Fibroblast of the aortic adventitia (primary cell): ENCODE results near the gene LTBP1. TPM values are rescaled to one million over a fixed set of nuclear protein-coding genes. Genes with fewer than 3 reads are reported as not detected.
A peak's percentile ranks its signal among the peaks of the same experiment; 100 is the strongest.

ENCODE experiments used
- DNase-seq: peaks from one replicate; pipeline ENCODE4 v3.0.0-alpha.2; 2010; ENCODE audit warnings: low read depth
- H3K4me3 ChIP-seq: 2 replicates; pipeline ENCODE4 v1.5.1; 2011; ENCODE audit warnings: low read depth, mild to moderate bottlenecking, control low read depth, low read length, moderate library complexity
- CTCF ChIP-seq: IDR thresholded peaks from 2 replicates; pipeline ENCODE4 v1.5.1; 2011; ENCODE audit warnings: mild to moderate bottlenecking, low read length, control low read depth, inconsistent platforms; ENCODE audit not compliant: insufficient read depth
- total RNA-seq: library from RNA; depleted of rRNA; stranded (reverse); fragments of >200 nt; gene quantifications from 2 replicates; pipeline ENCODE4 v1.2.3, GENCODE V29; 2012; ENCODE audit warnings: low replicate concordance

LTBP1 gene
- total RNA-seq, 1 donor: 947 TPM

- no peak for TF ChIP-seq CTCF
- no peak for DNase-seq
- no peak overlapping the region for H3K4me3 ChIP-seq
Observed at GRCh38 chr2:33024758-33025157, 78.0 kb downstream of the LTBP1 start.

GRCh38 chr2:33029459-33029858, 82.7 kb downstream of the LTBP1 start:
- H3K4me3 ChIP-seq: no peak overlapping the region
- TF ChIP-seq CTCF: no peak
- DNase-seq: no peak

- no peak for DNase-seq
- no peak overlapping the region for H3K4me3 ChIP-seq
- TF ChIP-seq CTCF: no peak
Observed at GRCh38 chr2:33029926-33030325, 83.2 kb downstream of the LTBP1 start.

- no peak overlapping the region for H3K4me3 ChIP-seq
- DNase-seq: no peak
- TF ChIP-seq CTCF: no peak
Observed at GRCh38 chr2:33030326-33030725, 83.6 kb downstream of the LTBP1 start.

GRCh38 chr2:33032245-33032644, 85.5 kb downstream of the LTBP1 start:
- no peak for TF ChIP-seq CTCF
- H3K4me3 ChIP-seq: no peak overlapping the region
- DNase-seq: no peak

- H3K4me3 ChIP-seq: peak overlapping the region; percentile 46
- DNase-seq: peak; percentile 81
- TF ChIP-seq CTCF: peak; percentile 71
Observed at GRCh38 chr2:33033606-33034081, 86.9 kb downstream of the LTBP1 start.

- TF ChIP-seq CTCF: peak; percentile 63
- peak overlapping the region; percentile 43 for H3K4me3 ChIP-seq
- DNase-seq: peak; percentile 86
Observed at GRCh38 chr2:33034784-33035183, 88.0 kb downstream of the LTBP1 start.
